Measurements from ENCODE around the gene KCNK3. TPM values are rescaled to one million over a fixed set of nuclear protein-coding genes. Genes with fewer than 3 reads are reported as not detected.
"Not testable (repeated sequence)": the region's sequence is repeated elsewhere in the genome, so short reads cannot be mapped to it uniquely, and the experiment has no call there.

The KCNK3 gene
- total and polyA plus RNA-seq, 10 donors, result 0.61 to 6.0 (median 2.0) TPM

DNA sequence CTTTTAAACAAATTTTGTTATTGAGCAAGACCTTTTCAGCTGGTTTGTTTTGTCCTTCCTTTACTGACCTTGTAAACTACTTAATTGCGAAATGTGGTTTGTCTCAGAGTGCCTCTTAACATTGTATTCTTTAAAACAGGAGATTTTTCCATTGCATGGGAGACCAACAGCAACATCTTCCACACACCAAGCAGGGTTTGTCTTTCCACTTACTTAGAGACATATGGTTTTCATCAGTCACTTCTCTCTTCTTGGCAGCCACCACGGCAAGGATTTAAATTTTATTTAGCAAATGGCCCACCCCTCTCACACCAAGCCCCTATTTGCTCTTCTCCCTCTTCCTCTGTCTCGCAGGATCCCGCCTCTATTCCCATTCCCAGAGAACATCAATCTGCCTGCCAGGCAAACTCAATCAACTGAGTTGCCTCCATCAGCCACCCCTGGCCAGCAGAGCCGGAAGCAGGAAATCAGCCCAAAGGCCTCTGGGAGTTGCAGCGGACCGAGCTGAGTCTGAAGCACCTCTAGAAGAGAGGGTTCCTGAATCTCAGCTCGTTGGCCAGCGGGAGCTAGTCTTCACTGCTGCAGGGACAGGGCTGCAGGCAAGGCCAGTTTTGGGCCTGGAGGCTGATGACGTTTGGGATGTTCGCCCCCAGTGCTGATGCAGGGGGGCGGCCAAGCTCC is 40.0 kb upstream of the KCNK3 start:
- Histone ChIP-seq H3K27me3 (replicated peaks in 1 of 7) (no peaks in the 10 kb centered on the region), H3K4me3 (no peak overlapping the region), H3K4me1 (peaks cover 0 to 18% (median 4%) of the 10 kb centered on the region in 6 donors), H3K36me3 (no peaks in the 10 kb centered on the region), H3K27ac (peak overlapping the region in 6 of 8 donors; percentile 28 to 72 (median 56)), H3K9me3 (no peaks in the 10 kb centered on the region)
- intact Hi-C loops (cut with DNase I; ENCODE audit: low total_unique reads), result no loop called here
- TF ChIP-seq POLR2AphosphoS5 (IDR thresholded peaks at IDR 0.05) (peak in 2 of 3 donors; percentile 26 to 34), POLR2A (IDR thresholded peaks at IDR 0.05) (no peak)
- WGBS, 5 donors, result 66 to 78% (median 71%) methylated on average over 10 to 12 of the region's 12 CpGs
- DNase-seq, result peak; percentile 68

GRCh38 chr2:26653207-26654060 is 39.1 kb upstream of the KCNK3 start:
- intact Hi-C loops (cut with DNase I; ENCODE audit: low total_unique reads), result no loop called here
- Histone ChIP-seq H3K9me3 (peaks cover 0 to under 1% (median 0%) of the 10 kb centered on the region in 8 donors), H3K4me3 (no peak overlapping the region), H3K27ac (peak overlapping the region in 5 of 8 donors; percentile 35 to 72 (median 59)), H3K27me3 (replicated peaks in 1 of 7) (no peaks in the 10 kb centered on the region), H3K36me3 (no peaks in the 10 kb centered on the region), H3K4me1 (peaks cover 0 to 18% (median 4%) of the 10 kb centered on the region in 6 donors)
- TF ChIP-seq POLR2AphosphoS5 (IDR thresholded peaks at IDR 0.05), result no peak
- TF ChIP-seq, protein P1, sequence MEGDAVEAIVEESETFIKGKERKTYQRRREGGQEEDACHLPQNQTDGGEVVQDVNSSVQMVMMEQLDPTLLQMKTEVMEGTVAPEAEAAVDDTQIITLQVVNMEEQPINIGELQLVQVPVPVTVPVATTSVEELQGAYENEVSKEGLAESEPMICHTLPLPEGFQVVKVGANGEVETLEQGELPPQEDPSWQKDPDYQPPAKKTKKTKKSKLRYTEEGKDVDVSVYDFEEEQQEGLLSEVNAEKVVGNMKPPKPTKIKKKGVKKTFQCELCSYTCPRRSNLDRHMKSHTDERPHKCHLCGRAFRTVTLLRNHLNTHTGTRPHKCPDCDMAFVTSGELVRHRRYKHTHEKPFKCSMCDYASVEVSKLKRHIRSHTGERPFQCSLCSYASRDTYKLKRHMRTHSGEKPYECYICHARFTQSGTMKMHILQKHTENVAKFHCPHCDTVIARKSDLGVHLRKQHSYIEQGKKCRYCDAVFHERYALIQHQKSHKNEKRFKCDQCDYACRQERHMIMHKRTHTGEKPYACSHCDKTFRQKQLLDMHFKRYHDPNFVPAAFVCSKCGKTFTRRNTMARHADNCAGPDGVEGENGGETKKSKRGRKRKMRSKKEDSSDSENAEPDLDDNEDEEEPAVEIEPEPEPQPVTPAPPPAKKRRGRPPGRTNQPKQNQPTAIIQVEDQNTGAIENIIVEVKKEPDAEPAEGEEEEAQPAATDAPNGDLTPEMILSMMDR (IDR thresholded peaks at IDR 0.05 in 8 of 11, conservative IDR thresholded peaks at IDR 0.05 in 3 of 11), result no peak
- no peak for TF ChIP-seq POLR2A (IDR thresholded peaks at IDR 0.05)
- WGBS, 5 donors, result 75 to 92% (median 88%) methylated on average over 11 to 13 of the region's 13 CpGs
- DNase-seq, result peak; percentile 30

DNA sequence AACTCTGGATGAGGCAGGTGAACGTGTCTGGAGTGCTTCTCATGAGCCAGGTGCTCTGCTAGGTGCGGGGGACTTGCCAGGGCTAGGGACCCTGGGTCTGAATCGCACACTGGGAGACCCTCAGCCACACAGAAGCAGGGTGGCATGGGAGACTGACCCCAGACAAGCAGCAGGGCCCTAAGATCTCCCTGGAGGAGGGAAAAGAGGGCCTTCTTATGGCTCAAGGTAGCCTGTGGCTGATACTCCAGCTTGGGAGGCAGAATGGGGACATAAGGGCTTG is 38.5 kb upstream of the KCNK3 start:
- TF ChIP-seq POLR2A (IDR thresholded peaks at IDR 0.05), result no peak
- no peak for TF ChIP-seq POLR2AphosphoS5 (IDR thresholded peaks at IDR 0.05)
- TF ChIP-seq, protein P1 (IDR thresholded peaks at IDR 0.05 in 8 of 11, conservative IDR thresholded peaks at IDR 0.05 in 3 of 11), result no peak
- Histone ChIP-seq H3K27me3 (replicated peaks in 1 of 7) (no peaks in the 10 kb centered on the region), H3K4me3 (no peak overlapping the region), H3K4me1 (peaks cover 0 to 18% (median 4%) of the 10 kb centered on the region in 6 donors), H3K9me3 (peaks cover 0 to 6% (median 2%) of the 10 kb centered on the region in 8 donors), H3K27ac (no peak overlapping the region), H3K36me3 (no peaks in the 10 kb centered on the region)
- intact Hi-C loops (cut with DNase I; ENCODE audit: low total_unique reads), result no loop called here
- DNase-seq, result no peak
- 67 to 89% (median 83%) methylated on average over 1 to 3 of the region's 3 CpGs for WGBS, 5 donors

GRCh38 chr2:26655120-26655519 is 37.4 kb upstream of the KCNK3 start:
- H3K27me3 ChIP-seq (replicated peaks in 1 of 7); DNase-seq; intact Hi-C loops (cut with DNase I; ENCODE audit: low total_unique reads); H3K36me3 ChIP-seq; H3K27ac ChIP-seq; H3K4me3 ChIP-seq: not testable (repeated sequence)
- 6 to 62% (median 25%) methylated on average over 1 of the region's 1 CpG for WGBS, 5 donors
- Histone ChIP-seq H3K4me1 (peaks cover 0 to 18% (median 4%) of the 10 kb centered on the region in 6 donors), H3K9me3 (peaks cover 0 to 16% (median 13%) of the 10 kb centered on the region in 8 donors)

Measured in spleen (tissue), 11 donors.